Inferior parietal cortex (tissue), 1 donor: Measurements from ENCODE around the gene PPM1M.
"Not testable (repeated sequence)": the region's sequence is repeated elsewhere in the genome, so short reads cannot be mapped to it uniquely, and the experiment has no call there.

Experiments
- DNase-seq: peaks from one replicate; pipeline ENCODE4 v3.0.0-alpha.2; 2016; ENCODE audit errors: extremely low spot score

Gene PPM1M

DNA sequence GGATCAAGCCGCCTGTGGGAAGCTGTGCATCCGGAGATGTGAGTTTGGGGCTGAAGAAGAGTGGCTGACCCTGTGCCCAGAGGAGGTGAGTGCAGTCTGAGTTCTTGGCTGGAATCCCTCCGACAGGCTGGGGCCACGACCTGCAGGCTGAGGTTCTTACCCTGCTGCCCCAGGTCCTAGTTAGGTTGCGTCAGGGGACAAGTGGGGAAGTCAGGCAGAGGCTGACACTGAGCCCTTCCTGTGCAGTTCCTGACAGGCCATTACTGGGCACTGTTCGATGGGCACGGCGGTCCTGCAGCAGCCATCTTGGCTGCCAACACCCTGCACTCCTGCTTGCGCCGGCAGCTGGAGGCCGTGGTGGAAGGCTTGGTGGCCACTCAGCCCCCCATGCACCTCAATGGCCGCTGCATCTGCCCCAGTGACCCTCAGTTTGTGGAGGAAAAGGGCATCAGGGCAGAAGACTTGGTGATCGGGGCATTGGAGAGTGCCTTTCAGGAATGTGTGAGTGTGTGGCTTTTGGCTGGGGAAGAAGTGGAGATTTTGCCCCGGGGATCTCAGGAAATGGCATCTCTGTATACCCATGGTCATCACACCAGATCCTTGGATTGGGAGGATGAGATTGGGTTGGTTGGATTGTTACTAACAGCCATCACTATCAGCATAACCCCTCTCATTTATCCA is 1.3 kb downstream of the PPM1M start:
- DNase-seq, result no peak

GRCh38 chr3:52247409-52248164 is 2.0 kb downstream of the PPM1M start:
- DNase-seq, result no peak

- no peak for DNase-seq
Observed at GRCh38 chr3:52248165-52248541, 2.6 kb downstream of the PPM1M start.

DNA sequence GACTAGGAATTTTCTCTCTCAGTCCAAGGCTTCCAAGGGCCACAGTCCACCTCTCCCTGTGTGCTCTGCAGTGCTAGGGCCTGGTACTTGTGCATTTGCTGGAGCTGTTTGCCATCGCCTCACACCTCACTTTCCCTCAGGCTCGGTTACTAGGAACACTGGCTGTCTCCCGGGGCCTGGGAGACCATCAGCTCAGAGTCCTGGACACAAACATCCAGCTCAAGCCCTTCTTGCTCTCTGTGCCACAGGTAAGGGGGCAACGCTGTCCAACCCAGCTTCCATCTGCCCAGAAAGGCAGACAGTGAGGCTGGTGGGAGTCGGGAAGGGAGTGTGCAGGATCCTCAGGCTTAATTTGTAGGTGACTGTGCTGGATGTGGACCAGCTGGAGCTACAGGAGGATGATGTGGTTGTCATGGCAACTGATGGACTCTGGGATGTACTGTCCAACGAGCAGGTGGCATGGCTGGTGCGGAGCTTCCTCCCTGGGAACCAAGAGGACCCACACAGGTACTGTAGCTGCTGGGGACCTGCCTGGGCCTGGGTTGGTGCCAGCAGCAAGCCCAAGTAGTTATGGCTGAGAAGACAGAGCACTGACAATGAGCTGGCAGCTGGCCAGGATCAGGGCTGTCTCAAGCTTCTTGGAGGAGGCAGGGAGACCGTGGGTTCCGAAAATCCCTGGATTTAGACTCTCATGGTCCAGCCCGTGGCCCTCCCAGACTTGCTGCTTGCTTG is 3.4 kb downstream of the PPM1M start:
- no peak for DNase-seq

- no peak for DNase-seq
Observed at GRCh38 chr3:52249683-52250082, 4.1 kb downstream of the PPM1M start.

GRCh38 chr3:52250122-52250521 is 4.6 kb downstream of the PPM1M start:
- no peak for DNase-seq

GRCh38 chr3:52253314-52254304 is 8.1 kb downstream of the PPM1M start:
- DNase-seq, result no peak

GRCh38 chr3:52254608-52255007 is 9.0 kb downstream of the PPM1M start:
- no peak for DNase-seq

- DNase-seq, result no peak
Observed at GRCh38 chr3:52256159-52256558, 10.6 kb downstream of the PPM1M start.

DNA sequence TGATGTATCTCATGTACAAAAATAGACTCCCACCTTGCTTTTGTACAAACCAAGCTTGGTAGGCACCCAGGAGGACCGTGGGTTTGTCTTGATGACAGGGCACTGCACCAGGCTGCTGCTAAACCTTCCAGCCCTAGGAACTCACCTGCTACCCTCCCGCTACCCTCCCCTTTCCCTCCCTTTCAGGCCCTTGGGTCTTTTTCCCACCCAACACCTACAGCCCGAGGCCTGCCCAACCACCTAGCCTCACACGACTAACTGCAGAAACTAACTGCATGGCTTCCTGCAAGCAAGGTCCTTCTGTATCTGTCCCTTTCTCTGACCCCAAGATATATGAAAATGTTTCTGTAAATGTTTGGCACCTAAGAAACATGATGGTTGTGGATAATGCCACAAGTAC is 11.1 kb downstream of the PPM1M start:
- DNase-seq, result no peak

GRCh38 chr3:52257911-52258310 is 12.4 kb downstream of the PPM1M start:
- no peak for DNase-seq

GRCh38 chr3:52259035-52259434 is 13.5 kb downstream of the PPM1M start:
- DNase-seq, result no peak

DNA sequence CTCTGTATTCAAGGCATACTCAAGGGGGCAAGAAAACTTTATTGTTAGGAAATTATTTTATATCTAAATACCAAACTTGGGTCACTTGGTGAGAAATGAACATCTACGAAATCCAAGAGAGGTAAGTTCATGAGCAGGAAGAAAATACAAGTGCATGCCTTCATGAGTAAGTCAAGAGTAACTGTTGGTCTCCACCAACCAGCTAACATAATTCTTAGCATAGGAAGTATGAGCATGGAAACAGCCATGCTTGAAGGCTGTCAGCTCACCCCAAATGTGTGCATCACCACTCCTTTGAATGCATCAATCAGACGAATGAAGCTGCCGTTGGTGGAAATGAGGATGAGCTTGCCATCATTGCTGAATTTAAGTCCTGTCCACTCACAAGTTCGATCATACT is 13.9 kb downstream of the PPM1M start:
- DNase-seq, result no peak

DNA sequence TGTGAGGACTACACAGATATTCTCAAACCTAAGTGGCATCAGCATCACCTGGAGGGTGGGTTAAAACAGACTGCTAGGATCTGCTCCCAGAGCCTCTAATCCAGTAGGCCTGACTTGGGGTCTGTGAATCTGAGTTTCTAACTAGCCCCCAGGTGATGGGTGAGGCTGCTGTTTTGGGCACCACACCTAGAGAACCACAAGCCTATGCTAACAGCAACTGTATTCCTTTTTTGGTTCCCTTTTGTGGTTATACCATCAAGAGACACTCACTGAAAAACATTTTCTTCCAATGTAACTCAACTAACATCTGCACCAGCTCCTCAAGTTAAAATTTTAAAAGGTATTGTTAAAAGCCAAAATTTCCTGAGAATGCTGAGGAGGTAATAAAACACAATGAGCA is 16.9 kb downstream of the PPM1M start:
- DNase-seq, result no peak

DNA sequence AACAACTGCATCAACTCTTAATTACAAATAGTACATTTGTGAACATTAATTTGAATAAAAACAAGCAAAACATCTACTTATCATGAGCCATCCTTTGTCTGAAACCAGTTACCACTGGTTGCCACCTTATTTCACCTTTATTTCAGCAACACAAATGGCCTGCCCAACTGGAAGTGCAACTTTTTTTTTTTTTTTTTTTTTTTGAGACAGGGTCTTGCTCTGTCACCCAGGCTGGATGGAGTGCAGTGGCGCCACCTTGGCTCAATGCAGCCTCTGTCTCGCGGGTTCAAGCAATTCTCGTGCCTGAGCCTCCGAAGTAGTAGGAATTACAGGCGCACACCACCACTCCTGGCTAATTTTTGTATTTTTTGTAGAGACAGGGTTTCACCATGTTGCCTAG is 19.8 kb downstream of the PPM1M start:
- DNase-seq, result no peak

DNA sequence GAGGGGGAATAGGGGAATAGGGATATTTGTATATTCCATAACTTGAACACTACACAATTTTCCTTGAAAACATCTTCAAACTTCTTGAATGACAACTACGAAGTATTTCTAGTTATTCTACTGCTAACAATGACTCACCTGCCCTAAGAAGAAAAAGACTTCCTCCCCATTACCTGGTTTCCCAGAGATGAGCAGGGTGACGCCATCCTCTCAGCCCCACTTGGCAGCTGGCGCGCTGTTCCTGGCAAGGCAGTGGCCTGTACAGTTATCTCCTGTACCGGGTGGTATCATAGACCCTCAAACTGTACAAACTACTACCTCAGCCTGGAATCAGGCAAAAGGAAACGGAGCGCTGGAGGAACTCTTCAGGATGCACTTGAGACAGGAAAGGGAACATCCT is 22.5 kb downstream of the PPM1M start:
- DNase-seq, result no peak

- no peak for DNase-seq
Observed at GRCh38 chr3:52269776-52270175, 24.2 kb downstream of the PPM1M start.

DNA sequence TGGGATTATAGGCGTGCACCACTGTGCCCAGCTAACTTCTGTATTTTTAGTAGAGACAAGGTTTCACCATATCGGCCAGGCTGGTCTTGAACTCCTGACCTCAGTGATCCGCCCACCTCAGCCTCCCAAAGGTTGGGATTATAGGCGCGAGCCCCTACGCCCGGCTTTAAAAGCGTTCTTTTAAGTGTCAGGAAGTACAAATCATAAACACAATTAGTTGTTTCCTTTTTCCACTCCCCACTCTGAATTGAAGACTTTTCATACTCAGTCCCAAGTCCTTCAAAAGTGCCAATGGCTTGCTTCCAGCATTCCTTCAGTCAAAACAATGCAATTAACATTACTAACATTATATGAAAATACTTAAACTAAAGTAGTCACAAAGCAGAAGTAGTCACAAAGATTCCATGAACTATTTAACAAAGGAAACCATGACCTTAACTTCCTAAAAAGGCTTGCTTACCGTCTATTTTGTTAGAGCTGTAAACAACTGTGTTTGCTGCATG is 24.7 kb downstream of the PPM1M start:
- no peak for DNase-seq

GRCh38 chr3:52272172-52272571 is 26.6 kb downstream of the PPM1M start:
- DNase-seq, result not testable (repeated sequence)

DNA sequence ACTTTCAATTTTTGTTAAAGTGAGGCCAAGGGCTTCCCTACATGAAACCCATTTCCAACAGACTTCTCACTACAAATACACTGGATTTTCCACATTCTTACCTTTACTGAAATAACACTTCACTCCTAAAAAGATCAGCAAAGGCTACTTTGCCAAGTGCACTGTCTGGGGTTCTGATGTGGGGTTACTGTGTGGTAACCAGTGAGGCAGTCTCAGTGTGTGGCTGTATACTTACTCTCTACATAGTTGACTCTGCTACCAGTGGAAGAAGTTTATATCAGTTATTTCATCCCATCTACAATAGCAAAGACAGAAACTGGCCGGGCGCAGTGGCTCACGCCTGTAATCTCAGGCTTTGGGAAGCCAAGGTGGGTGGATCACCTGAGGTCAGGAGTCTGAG is 27.3 kb downstream of the PPM1M start:
- no peak for DNase-seq

- DNase-seq, result not testable (repeated sequence)
Observed at GRCh38 chr3:52274781-52275180, 29.2 kb downstream of the PPM1M start.
